Stimulated activated naive CD8-positive, alpha-beta T cell treated with anti-CD3 and anti-CD28 coated beads, Interleukin-15, Interleukin-2, amounts not matched to agents 100 ng/mL and 50 ng/mL, for 24 hours (primary cell): ENCODE results near the gene ITGB2.

ENCODE experiments used
- H3K27ac Mint-ChIP-seq: one replicate; pipeline ENCODE4 v1.8.0; 2021; ENCODE audit warnings: mild to moderate bottlenecking, mixed read lengths
- H3K27me3 Mint-ChIP-seq: one replicate; pipeline ENCODE4 v1.8.0; 2021; ENCODE audit warnings: mixed read lengths
- H3K36me3 Mint-ChIP-seq: one replicate; pipeline ENCODE4 v1.8.0; 2021; ENCODE audit warnings: low read depth, mixed read lengths
- H3K4me1 Mint-ChIP-seq: one replicate; pipeline ENCODE4 v1.8.0; 2021; ENCODE audit warnings: low read depth, mixed read lengths
- H3K4me3 Mint-ChIP-seq: one replicate; pipeline ENCODE4 v1.8.0; 2021; ENCODE audit warnings: mild to moderate bottlenecking, mixed read lengths
- H3K9me3 Mint-ChIP-seq: one replicate; pipeline ENCODE4 v1.8.0; 2021; ENCODE audit warnings: mixed read lengths

The ITGB2 gene

GRCh38 chr21:44836349-44836665 lies 84.4 kb downstream of the ITGB2 start:
- Mint-ChIP-seq H3K27ac (no peak overlapping the region), H3K4me1 (peaks cover 2% of the 10 kb centered on the region), H3K4me3 (no peak overlapping the region), H3K27me3 (no peaks in the 10 kb centered on the region), H3K9me3 (no peaks in the 10 kb centered on the region), H3K36me3 (no peaks in the 10 kb centered on the region)
